ENCODE measurements around the gene HOXD13.

DNA sequence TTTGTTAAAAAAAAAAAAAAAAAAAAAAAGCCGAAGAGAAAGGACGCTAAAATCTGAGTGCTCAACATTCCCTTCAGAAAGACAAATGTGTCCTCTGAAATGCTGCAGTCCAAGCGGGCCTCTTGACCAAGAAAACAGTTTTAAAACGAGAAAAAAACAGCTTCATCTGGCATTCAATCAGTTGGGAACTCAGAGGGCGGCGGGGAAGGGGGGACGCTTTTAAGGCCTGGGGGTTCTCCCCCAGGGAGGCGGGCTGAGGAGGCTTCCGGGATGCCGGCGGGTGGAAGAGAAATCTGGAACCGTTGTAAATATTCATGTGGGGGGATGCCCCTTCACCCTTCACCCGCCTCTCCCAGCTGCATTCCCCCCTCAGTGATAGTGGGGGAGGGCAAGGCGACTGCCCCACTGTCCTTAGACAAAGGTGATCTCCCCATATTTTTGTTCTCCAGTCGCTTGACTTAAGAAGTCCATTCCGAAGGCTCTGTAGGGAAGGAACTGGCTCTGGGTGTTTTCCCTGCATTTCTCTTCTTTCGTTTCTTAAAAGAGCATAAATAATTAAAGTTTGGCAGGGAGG, 11.3 kb downstream of the HOXD13 start:
- TF ChIP-seq, protein P1, sequence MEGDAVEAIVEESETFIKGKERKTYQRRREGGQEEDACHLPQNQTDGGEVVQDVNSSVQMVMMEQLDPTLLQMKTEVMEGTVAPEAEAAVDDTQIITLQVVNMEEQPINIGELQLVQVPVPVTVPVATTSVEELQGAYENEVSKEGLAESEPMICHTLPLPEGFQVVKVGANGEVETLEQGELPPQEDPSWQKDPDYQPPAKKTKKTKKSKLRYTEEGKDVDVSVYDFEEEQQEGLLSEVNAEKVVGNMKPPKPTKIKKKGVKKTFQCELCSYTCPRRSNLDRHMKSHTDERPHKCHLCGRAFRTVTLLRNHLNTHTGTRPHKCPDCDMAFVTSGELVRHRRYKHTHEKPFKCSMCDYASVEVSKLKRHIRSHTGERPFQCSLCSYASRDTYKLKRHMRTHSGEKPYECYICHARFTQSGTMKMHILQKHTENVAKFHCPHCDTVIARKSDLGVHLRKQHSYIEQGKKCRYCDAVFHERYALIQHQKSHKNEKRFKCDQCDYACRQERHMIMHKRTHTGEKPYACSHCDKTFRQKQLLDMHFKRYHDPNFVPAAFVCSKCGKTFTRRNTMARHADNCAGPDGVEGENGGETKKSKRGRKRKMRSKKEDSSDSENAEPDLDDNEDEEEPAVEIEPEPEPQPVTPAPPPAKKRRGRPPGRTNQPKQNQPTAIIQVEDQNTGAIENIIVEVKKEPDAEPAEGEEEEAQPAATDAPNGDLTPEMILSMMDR (conservative IDR thresholded peaks at IDR 0.05): no peak
- no peak for TF ChIP-seq ZFX (IDR thresholded peaks at IDR 0.05)
